Natural killer cell (primary cell): ENCODE data around the gene GFOD2. TPM values are rescaled to one million over a fixed set of nuclear protein-coding genes. Genes with fewer than 3 reads are reported as not detected.

Experiments
- ATAC-seq, 3 donors: fragments of 150-1000 bp in 2 of 3; fragments of 200-7000 bp in 1 of 3; cut with Tn5 transposase; 1 replicate in 1 of 3; 2 replicates in 2 of 3; pipeline ENCODE4 v1.10.0; 2021; ENCODE audit warnings: mild to moderate bottlenecking in 2 of 3, moderate library complexity in 2 of 3
- DNase-seq, 2 donors: peaks; one replicate each; pipeline versions ENCODE4 v3.0.0 to v3.0.0-alpha.2; 2013 to 2021; ENCODE audit warnings: mixed read lengths in 1 of 2
- H3K27ac ChIP-seq: one replicate; pipeline ENCODE4 v1.5.1; 2013; ENCODE audit warnings: mild to moderate bottlenecking, low read length
- H3K27me3 ChIP-seq: one replicate; pipeline ENCODE4 v1.6.1; 2013; ENCODE audit warnings: low read length; ENCODE audit not compliant: control insufficient read depth, insufficient read depth
- H3K36me3 ChIP-seq: one replicate; pipeline ENCODE4 v1.6.1; 2013; ENCODE audit warnings: low read length; ENCODE audit not compliant: control insufficient read depth, insufficient read depth
- H3K4me1 ChIP-seq: one replicate; pipeline ENCODE4 v1.6.1; 2013; ENCODE audit warnings: low read length; ENCODE audit not compliant: control insufficient read depth, insufficient read depth
- H3K4me3 ChIP-seq: one replicate; pipeline ENCODE4 v1.5.1; 2013; ENCODE audit warnings: low read length
- H3K9me3 ChIP-seq: one replicate; pipeline ENCODE4 v1.6.1; 2013; ENCODE audit warnings: low read length; ENCODE audit not compliant: control insufficient read depth, insufficient read depth
- H3K27ac Mint-ChIP-seq, 2 donors: one replicate each; pipeline ENCODE4 v1.8.0; 2022; ENCODE audit warnings: mild to moderate bottlenecking in 2 of 2, mixed read lengths in 2 of 2, moderate library complexity in 1 of 2
- H3K27me3 Mint-ChIP-seq, 2 donors: one replicate each; pipeline ENCODE4 v1.8.0; 2022; ENCODE audit warnings: low read depth in 2 of 2, mixed read lengths in 2 of 2
- H3K36me3 Mint-ChIP-seq: one replicate; pipeline ENCODE4 v1.8.0; 2022; ENCODE audit warnings: mixed read lengths
- H3K4me1 Mint-ChIP-seq, 2 donors: one replicate each; pipeline ENCODE4 v1.8.0; 2022; ENCODE audit warnings: mixed read lengths in 2 of 2
- H3K4me3 Mint-ChIP-seq: one replicate; pipeline ENCODE4 v1.8.0; 2022; ENCODE audit warnings: mild to moderate bottlenecking, moderate library complexity, mixed read lengths
- H3K9me3 Mint-ChIP-seq, 2 donors: one replicate each; pipeline ENCODE4 v1.8.0; 2022; ENCODE audit warnings: mixed read lengths in 2 of 2
- CTCF ChIP-seq: fragments of 200-600 bp; IDR thresholded peaks from one replicate; pipeline ENCODE4 v1.8.0; 2022; ENCODE audit warnings: antibody characterized with exemption
- WGBS: methylation state at CpG from one replicate; pipeline ENCODE4 v1.1.7; 2013; ENCODE audit warnings: missing lambda C conversion rate; ENCODE audit not compliant: insufficient coverage; 5-methylcytosine and 5-hydroxymethylcytosine counted together
- intact Hi-C: fragments of 100-400 bp; cut with micrococcal nuclease; formaldehyde crosslinking; loops from one replicate; pipeline ENCODE4 v1.14.2; 2022
- total RNA-seq, 4 donors: library from RNA; stranded (reverse); fragments of 120-200 nt in 1 of 4; gene quantifications; one replicate each; pipeline versions ENCODE4 v1.2.3 to v1.2.4, GENCODE V29; 2013 to 2022

GFOD2 gene
- total RNA-seq, 3 donors from 2014 or later (not counting 1 experiment from before 2014, with no cell fraction given), result 6.5 to 10.9 (median 8.3) TPM

- Histone ChIP-seq H3K27me3 (no peaks in the 10 kb centered on the region), H3K36me3 (peaks cover 9% of the 10 kb centered on the region), H3K27ac (no peak overlapping the region), H3K4me3 (no peak overlapping the region), H3K4me1 (peaks cover 12% of the 10 kb centered on the region), H3K9me3 (no peaks in the 10 kb centered on the region)
- no peak for DNase-seq
- no peak for TF ChIP-seq CTCF
- H3K27ac Mint-ChIP-seq, result no peak overlapping the region
- no peaks in the 10 kb centered on the region for H3K9me3 Mint-ChIP-seq
- intact Hi-C loops, result no loop called here
- peaks cover 20 to 21% of the 10 kb centered on the region in 2 donors for H3K4me1 Mint-ChIP-seq
- WGBS, result 97% methylated on average over 5 of the region's 5 CpGs
- no peak overlapping the region for H3K4me3 Mint-ChIP-seq
- H3K36me3 Mint-ChIP-seq, result no peaks in the 10 kb centered on the region
- H3K27me3 Mint-ChIP-seq, result no peaks in the 10 kb centered on the region
- ATAC-seq, result no peak
These were observed 4.2 kb upstream of the GFOD2 start for GRCh38 chr16:67723151-67723910.

GRCh38 chr16:67720236-67720635, 1.1 kb upstream of the GFOD2 start:
- intact Hi-C loops, result no loop called here
- H3K27me3 ChIP-seq, result no peaks in the 10 kb centered on the region
- H3K4me1 ChIP-seq, result peaks cover 15% of the 10 kb centered on the region
- Mint-ChIP-seq H3K27me3 (no peaks in the 10 kb centered on the region), H3K27ac (peak overlapping the region; percentile 92 to 99), H3K9me3 (no peaks in the 10 kb centered on the region), H3K4me1 (peaks cover 26 to 28% of the 10 kb centered on the region in 2 donors), H3K36me3 (no peaks in the 10 kb centered on the region), H3K4me3 (peak overlapping the region; percentile 95)
- H3K36me3 ChIP-seq, result peaks cover 2% of the 10 kb centered on the region
- no peak overlapping the region for H3K27ac ChIP-seq
- DNase-seq, result no peak
- H3K4me3 ChIP-seq, result no peak overlapping the region
- no peak for ATAC-seq
- no peak for TF ChIP-seq CTCF
- 80% methylated on average over 1 of the region's 1 CpG for WGBS
- H3K9me3 ChIP-seq, result no peaks in the 10 kb centered on the region

- Mint-ChIP-seq H3K27ac (peak overlapping the region; percentile 92 to 99), H3K4me3 (peak overlapping the region; percentile 95), H3K4me1 (peaks cover 26 to 28% of the 10 kb centered on the region in 2 donors), H3K36me3 (no peaks in the 10 kb centered on the region), H3K27me3 (no peaks in the 10 kb centered on the region), H3K9me3 (no peaks in the 10 kb centered on the region)
- Histone ChIP-seq H3K27ac (peak overlapping the region; percentile 84), H3K27me3 (no peaks in the 10 kb centered on the region), H3K36me3 (no peaks in the 10 kb centered on the region), H3K4me3 (peak overlapping the region; percentile 62), H3K9me3 (no peaks in the 10 kb centered on the region), H3K4me1 (peaks cover 15% of the 10 kb centered on the region)
- DNase-seq, result peak; percentile 22 to 53
- peak; percentile 26 to 46 (median 27) for ATAC-seq
- TF ChIP-seq CTCF, result no peak
- intact Hi-C loops, result loop anchor here (1.0 kb wide), 2 partner anchors 53 to 87 kb away; partner anchors contain the start of genes C16orf86, ENKD1, RANBP10 and TSNAXIP1
- WGBS, result 2% methylated on average over 3 of the region's 5 CpGs
These were observed 645 bp upstream of the GFOD2 start for GRCh38 chr16:67719778-67720144.
